HG03457 (cell line): ENCODE results near the gene RORC.
"Not testable (repeated sequence)": the region's sequence is repeated elsewhere in the genome, so short reads cannot be mapped to it uniquely, and the experiment has no call there.

Experiments
- ATAC-seq: cut with Tn5 transposase; IDR thresholded peaks from one replicate; pipeline ENCODE4 v1.9.1; 2021; ENCODE audit warnings: moderate number of reproducible peaks; ENCODE audit not compliant: unreplicated experiment

RORC gene

GRCh38 chr1:151776665-151777062 lies 54.9 kb downstream of the RORC start:
- ATAC-seq = no peak

DNA sequence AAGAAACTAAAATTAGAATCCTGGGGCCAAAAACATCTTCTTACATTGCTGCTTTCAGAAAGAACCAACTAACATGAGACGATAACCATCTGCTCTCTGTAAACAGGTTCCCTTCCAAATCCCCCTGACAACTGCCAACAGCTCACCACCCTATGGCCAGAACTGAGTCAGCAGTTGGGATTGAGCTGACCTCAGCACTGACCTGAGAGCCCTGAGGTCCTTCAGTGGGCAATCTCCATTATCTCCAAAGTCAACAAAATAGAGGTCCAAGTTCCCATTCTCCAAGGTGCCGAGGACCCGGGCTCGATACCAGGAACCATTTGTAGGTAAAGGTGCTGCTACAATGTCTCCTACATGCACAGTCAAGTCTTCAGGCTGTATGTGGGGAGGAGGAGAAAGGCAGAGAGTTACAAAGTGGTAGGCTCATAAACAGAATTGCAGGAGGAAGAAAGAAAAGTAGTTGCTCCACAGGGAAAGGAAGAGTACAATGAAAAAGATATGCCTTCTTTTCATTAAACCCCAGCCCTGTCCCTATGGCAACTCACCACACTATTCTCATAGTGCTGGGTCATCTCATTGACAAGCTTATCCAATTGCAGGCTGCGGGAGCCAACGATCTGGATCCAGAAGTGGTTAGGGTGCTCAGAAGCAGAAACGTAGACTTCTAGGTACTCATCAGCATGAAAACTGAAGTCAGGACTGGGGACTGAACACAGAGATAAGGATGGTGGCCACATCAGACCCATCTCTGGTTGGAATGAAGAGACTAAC lies 55.5 kb downstream of the RORC start:
- no peak for ATAC-seq

DNA sequence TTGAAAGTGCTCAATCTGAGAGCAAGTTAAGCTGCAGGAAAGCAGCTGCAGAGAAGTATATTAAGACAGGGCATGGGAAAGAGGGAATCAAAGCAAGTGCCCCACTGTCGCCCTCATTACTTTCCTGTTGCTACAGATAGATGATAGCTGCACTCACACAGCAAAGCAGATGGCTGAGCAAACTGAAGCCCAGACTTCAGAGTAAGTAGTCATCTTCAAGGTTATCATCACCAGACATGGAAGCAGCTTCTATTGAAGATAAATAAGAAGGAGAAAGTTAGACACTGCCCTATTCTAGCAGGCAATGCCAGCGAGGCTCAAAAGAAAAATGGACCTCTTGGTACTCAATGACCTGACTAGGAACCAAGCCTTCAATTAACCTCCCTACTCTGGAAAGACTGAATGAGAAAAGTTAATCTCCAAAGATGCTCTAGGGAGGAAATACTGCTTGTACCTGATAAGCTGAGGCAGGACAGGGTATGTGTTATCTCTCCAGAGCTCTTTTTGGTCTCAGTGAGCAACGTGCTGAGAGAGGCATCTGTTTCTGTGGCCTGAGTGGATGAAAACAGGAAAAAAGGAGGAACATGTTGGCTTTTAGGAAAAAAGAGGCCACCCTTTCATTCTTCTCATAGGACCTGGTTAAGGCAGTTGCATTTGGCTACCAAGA lies 57.2 kb downstream of the RORC start:
- no peak for ATAC-seq

DNA sequence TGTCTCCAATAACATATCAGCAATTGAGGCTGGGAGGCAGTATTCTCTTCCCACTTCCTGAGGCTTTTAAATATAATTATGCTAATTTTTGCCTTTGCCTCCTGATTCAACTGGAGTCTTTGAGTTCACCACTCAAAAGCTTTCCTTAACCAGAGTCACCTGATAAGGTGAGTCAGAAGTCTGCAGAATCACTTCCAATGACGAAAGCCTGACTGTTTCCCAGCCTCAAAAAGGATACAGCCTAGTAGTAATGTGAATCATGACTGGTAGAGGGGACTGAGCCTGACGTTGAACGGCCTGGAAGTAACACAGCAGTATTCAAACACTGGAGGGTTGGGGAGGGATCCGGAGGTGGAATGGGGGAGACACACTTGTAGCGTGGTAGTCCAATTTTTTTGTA lies 57.9 kb downstream of the RORC start:
- ATAC-seq = no peak

GRCh38 chr1:151769270-151769669 lies 62.3 kb downstream of the RORC start:
- ATAC-seq = not testable (repeated sequence)

DNA sequence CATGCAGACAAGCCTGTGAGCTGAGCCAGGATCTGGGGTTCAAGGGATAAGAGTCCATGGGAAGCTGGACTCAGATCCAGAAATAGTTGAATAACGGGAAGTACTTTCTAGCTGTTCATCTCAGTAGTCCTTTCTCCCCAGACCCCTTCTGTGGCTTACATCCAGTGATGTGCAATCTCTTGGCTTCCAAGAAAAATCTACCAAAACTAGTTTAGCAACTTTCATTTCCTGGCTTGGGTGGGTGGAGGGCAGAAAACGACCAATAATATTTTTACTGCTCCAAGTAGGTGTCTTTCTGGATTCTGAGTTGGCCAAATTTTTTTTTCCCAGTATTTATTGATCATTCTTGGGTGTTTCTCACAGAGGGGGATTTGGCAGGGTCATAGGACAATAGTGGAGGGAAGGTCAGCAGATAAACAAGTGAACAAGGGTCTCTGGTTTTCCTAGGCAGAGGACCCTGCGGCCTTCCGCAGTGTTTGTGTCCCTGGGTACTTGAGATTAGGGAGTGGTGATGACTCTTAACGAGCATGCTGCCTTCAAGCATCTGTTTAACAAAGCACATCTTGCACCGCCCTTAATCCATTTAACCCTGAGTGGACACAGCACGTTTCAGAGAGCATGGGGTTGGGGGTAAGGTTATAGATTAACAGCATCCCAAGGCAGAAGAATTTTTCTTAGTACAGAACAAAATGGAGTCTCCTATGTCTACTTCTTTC lies 63.1 kb downstream of the RORC start:
- ATAC-seq = not testable (repeated sequence)

DNA sequence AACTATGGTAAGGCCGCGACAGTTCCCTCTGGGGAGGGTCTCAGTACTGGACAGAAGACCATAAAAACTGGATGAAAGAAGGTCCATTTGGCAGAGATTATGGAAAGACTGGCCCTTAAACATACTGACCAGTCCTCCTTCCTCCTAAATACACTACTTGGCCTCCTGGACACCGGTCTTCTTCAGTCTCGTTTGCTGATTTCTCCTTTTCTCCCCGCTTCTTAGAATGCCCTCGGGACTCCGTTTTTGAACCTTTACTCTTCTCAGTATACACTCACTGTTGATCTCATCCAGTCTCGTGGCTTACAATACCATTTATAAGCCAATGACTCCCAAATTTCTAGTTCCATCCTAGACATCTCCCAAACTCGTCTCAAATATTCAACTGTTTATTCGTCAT lies 67.6 kb downstream of the RORC start:
- ATAC-seq = no peak

GRCh38 chr1:151762941-151763921 lies 68.4 kb downstream of the RORC start, which contains the start of gene MRPL9:
Gene MRPL9 (minus strand): TSS chr1:151763496. CDS start chr1:151763479, 17 bp downstream.
- peak; percentile 85 for ATAC-seq

DNA sequence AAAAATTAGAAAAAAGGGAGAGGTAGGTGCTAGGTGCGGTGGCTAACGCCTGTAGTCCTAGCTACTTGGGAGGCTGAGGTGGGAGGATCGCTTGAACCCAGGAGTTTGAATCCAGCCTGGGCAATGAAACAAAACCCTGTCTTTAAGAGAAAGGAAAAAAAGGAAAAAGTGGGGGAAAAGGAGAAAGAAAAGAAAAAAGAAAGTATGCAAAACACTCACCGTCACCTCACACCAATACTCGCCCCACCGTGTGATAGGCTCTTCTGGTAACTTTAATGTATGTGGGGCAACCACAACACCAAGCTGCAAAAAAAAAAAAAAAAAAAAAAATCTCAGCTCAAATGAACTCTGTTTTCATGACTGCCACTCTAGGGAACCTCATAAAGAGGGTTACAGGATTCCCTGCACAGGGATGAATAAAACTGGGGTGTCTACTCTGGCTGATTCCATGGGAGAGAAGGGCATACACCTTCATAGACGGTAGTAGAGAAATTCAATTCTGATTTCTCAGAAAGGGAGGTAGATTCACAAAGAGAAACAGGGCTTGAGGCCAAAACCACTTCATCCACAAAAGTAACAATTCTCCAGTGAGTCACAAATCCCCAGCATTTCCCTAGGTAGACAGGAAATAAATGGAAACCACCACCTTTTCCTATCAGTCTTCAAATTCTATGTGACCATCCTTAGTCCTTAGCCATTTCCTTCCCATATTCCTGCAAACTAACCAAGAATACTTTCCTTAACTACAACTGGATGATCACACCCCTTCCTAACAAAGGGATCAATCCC lies 70.8 kb downstream of the RORC start:
- no peak for ATAC-seq

- ATAC-seq = no peak
These were observed 72.4 kb downstream of the RORC start for GRCh38 chr1:151759241-151759640.

DNA sequence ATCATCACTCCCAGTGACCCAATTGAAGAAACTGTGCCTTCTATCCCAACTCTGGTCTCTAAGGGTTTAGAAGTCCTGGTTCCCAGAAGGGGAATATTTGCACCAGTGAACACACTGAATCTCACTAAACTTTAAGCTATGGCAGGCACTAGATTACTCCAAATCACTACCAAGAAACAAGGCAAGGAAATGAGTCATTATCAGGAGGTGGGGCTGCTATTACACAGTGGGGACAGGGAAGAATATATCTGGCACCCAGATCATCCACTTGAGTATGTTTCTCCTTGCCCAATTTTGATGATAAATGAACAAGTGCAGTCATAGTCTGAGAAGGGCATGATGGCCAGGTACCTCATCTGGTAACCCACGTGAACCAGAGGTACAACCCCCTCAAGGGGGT lies 75.3 kb downstream of the RORC start:
- no peak for ATAC-seq
